ENCODE data around the gene GJB2. TPM values are rescaled to one million over a fixed set of nuclear protein-coding genes. Genes with fewer than 3 reads are reported as not detected.

Gene GJB2
- total and polyA plus RNA-seq, 10 donors = 0.14 to 0.77 (median 0.23) TPM; not detected in 4

DNA sequence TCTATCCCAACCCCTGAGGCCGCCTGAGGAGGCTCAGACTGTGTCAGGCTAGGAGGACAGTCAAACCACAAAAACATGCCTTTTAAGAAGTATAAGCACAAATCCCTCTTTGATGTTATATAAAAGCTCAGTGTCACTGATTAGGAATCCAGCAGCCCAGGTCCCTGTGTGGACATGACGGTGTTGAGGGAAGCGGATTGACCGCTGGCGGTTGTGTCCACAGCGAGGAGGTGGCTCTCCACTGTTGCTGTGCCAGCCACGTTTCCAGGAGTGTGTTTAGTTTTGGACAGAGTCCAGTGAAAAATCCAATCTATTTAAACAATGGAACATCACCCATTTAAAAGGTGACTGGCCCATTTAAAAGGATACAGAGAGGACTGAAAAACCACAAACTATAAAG is 24.3 kb downstream of the GJB2 start:
- no peak for TF ChIP-seq POLR2AphosphoS5 (IDR thresholded peaks at IDR 0.05)
- DNase-seq = no peak
- H3K36me3 ChIP-seq = no peaks in the 10 kb centered on the region
- peaks cover 0 to 3% (median 0%) of the 10 kb centered on the region in 6 donors for H3K4me1 ChIP-seq
- 85 to 92% (median 88%) methylated on average over 7 of the region's 7 CpGs for WGBS, 5 donors
- H3K4me3 ChIP-seq = no peak overlapping the region
- intact Hi-C loops (cut with DNase I; ENCODE audit: low total_unique reads) = no loop called here
- H3K27ac ChIP-seq = no peak overlapping the region
- peaks cover 0 to 71% (median 0%) of the 10 kb centered on the region in 7 donors for H3K27me3 ChIP-seq (replicated peaks in 1 of 7)
- no peaks in the 10 kb centered on the region for H3K9me3 ChIP-seq

DNA sequence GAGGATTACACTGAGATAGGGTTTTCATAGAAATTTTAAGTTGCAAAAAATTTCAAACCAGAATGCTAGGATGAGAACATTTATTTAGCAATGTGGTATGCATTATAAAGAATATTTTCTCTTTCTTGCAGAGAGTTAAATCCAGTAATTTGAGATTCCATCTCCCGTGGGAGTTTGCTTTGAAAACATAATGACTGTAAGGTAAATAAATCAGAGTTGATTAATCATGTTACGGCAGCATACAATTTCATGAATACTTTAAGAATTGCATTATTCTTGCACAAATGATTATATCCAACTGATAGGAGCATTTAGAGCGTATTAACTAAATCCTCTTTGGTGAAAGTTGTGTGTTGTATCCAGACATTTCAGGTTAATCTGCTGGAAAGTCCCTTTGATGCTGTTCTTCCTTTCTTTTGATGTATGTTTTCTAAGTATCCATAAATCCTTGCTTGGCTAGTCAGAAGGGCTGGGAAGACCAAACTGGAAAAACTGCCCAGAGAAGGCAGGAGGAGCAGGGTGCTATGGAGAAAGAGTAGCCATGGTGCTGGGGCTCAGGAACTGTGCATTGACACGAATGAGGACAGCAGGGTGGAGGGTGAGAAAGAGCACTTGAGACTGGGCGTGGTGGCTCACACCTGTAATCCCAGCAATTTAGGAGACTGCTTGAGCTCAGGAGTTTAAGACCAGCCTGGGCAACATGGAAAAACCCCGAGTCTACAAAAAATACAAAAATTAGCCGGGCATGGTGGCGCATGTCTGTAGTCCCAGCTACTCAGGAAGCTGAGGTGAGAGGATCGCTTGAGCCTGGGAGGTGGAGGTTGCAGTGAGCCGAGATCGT is 27.1 kb downstream of the GJB2 start:
- 77 to 84% (median 83%) methylated on average over 11 of the region's 11 CpGs for WGBS, 5 donors
- Histone ChIP-seq H3K27ac (no peak overlapping the region), H3K4me3 (no peak overlapping the region), H3K9me3 (no peaks in the 10 kb centered on the region), H3K27me3 (replicated peaks in 1 of 7) (peaks cover 2 to 89% (median 21%) of the 10 kb centered on the region in 7 donors), H3K36me3 (no peaks in the 10 kb centered on the region), H3K4me1 (peaks cover 5 to 24% (median 15%) of the 10 kb centered on the region in 6 donors)
- no peak for DNase-seq
- intact Hi-C loops (cut with DNase I; ENCODE audit: low total_unique reads) = no loop called here
- TF ChIP-seq POLR2A (IDR thresholded peaks at IDR 0.05) = no peak
- TF ChIP-seq, protein P1, sequence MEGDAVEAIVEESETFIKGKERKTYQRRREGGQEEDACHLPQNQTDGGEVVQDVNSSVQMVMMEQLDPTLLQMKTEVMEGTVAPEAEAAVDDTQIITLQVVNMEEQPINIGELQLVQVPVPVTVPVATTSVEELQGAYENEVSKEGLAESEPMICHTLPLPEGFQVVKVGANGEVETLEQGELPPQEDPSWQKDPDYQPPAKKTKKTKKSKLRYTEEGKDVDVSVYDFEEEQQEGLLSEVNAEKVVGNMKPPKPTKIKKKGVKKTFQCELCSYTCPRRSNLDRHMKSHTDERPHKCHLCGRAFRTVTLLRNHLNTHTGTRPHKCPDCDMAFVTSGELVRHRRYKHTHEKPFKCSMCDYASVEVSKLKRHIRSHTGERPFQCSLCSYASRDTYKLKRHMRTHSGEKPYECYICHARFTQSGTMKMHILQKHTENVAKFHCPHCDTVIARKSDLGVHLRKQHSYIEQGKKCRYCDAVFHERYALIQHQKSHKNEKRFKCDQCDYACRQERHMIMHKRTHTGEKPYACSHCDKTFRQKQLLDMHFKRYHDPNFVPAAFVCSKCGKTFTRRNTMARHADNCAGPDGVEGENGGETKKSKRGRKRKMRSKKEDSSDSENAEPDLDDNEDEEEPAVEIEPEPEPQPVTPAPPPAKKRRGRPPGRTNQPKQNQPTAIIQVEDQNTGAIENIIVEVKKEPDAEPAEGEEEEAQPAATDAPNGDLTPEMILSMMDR (IDR thresholded peaks at IDR 0.05 in 8 of 11, conservative IDR thresholded peaks at IDR 0.05 in 3 of 11) = no peak
- TF ChIP-seq POLR2AphosphoS5 (IDR thresholded peaks at IDR 0.05) = no peak

DNA sequence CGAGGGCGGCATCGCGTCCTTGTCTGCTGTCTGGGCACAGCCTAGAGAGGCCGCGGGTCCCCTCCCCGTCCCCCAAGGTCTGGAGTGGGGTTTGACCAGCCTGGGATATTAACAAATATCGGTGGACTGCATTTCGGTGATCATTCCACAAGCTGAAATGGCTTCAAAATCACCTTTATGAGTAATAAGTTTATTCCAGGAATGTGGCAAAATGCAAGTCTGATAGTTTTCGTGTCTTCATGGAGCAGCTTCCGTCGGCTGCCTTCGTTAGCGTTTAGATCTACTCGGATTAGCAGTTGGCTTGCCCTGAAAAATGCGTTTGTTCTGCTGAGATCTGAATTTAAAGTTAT is 30.8 kb downstream of the GJB2 start:
- Histone ChIP-seq H3K27me3 (replicated peaks in 1 of 7) (peaks cover 2 to 100% (median 56%) of the 10 kb centered on the region in 7 donors), H3K4me1 (peaks cover 9 to 40% (median 27%) of the 10 kb centered on the region in 6 donors), H3K27ac (peak overlapping the region in 3 of 8 donors; percentile 22 to 63 (median 37)), H3K36me3 (no peaks in the 10 kb centered on the region), H3K4me3 (peak overlapping the region; percentile 40 to 89 (median 58)), H3K9me3 (no peaks in the 10 kb centered on the region)
- intact Hi-C loops (cut with DNase I; ENCODE audit: low total_unique reads) = no loop called here
- 43 to 70% (median 46%) methylated on average over 11 to 16 of the region's 16 CpGs for WGBS, 5 donors
- TF ChIP-seq POLR2A (IDR thresholded peaks at IDR 0.05) = no peak
- TF ChIP-seq POLR2AphosphoS5 (IDR thresholded peaks at IDR 0.05) = no peak
- TF ChIP-seq, protein P1 (IDR thresholded peaks at IDR 0.05 in 8 of 11, conservative IDR thresholded peaks at IDR 0.05 in 3 of 11) = no peak
- DNase-seq = no peak

DNA sequence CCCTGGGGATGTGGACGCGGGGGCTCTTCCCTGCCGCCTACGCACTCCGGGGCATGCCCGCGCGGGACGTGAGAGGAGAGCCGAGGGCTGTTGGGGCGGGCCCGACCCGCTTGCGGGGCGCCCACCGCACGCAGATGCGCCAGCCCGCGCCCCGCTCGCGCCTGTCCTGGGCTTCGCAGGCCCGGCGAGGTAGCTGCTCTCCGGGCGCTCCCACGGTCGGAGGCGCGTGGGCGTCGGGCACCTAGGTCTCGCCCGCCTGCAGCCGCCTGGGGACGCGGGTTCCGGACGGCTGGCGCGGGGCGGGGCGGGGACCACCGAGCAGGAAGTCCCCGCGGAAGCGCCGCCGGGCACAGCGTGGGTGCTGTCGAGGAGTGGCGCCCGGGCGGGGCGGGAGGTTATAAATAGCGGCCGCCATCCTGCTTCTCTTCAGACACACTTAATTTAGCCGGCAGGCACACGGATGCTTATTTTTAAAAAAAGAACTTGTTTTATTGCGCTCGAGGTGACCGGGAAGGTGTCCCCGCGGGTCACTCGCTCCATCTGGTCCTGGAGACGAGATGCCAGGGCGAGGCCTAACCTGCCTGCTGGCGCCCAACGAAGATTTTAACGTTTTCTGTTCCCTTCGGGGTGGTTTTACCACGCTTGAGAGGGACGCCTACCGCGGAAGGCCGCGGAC is 31.3 kb downstream of the GJB2 start:
- DNase-seq = peak; percentile 88
- Histone ChIP-seq H3K36me3 (no peaks in the 10 kb centered on the region), H3K4me3 (peak overlapping the region; percentile 40 to 89 (median 58)), H3K27me3 (replicated peaks in 1 of 7) (peaks cover 2 to 100% (median 58%) of the 10 kb centered on the region in 7 donors), H3K9me3 (no peaks in the 10 kb centered on the region), H3K27ac (peak overlapping the region in 3 of 8 donors; percentile 22 to 63 (median 37)), H3K4me1 (peaks cover 9 to 40% (median 27%) of the 10 kb centered on the region in 6 donors)
- WGBS, 5 donors = 2 to 3% (median 2%) methylated on average over 23 to 79 of the region's 79 CpGs
- TF ChIP-seq, protein P1 (IDR thresholded peaks at IDR 0.05 in 8 of 11, conservative IDR thresholded peaks at IDR 0.05 in 3 of 11) = no peak
- TF ChIP-seq POLR2AphosphoS5 (IDR thresholded peaks at IDR 0.05) = peak; percentile 54 to 65 (median 59)
- intact Hi-C loops (cut with DNase I; ENCODE audit: low total_unique reads) = no loop called here
